Activated CD8-positive, alpha-beta memory T cell treated with anti-CD3 and anti-CD28 coated beads, Interleukin-2, amount 50 U/mL, for 1 hour (primary cell): ENCODE results near the gene CST8.

Experiments used
- DNase-seq: peaks from one replicate; pipeline ENCODE4 v3.0.0-alpha.2; 2020; ENCODE audit errors: extremely low read depth

CST8 gene

DNA sequence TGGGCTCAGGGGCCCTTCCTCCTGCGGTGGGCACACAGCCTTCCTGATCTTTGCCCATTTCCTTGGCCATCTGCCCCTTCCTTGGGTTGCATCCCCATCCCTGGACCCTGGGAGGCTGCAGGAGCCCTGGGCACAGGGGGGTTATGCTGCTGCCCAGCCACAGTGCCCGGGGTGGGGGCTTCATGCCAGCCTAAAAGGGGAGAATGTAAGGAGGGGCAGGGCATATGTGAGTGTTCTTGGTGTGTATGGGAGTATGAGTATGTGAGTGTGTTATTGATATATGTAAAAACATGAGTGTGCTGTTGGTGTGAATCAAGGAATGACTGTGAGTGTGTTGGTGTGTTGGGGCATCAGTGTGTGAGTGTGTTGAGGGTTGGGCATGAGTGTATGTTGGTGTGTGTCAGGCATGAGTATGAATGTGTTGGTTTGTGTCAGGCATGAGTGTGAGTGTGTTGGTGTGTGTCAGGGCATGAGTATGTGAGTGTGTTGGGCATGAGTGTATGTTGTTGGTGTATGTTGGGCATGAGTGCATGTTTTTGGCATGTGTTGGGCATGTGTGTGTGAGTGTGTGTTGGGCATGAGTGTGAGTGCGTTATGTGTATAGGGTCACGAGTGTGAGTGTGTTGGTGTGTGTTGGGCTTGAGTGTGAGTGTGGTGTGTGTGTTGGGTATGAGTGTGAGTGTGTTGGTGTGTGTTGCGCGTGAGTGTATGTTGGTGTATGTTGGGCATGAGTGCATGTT lies 14.7 kb upstream of the CST8 start:
- DNase-seq: no peak

DNA sequence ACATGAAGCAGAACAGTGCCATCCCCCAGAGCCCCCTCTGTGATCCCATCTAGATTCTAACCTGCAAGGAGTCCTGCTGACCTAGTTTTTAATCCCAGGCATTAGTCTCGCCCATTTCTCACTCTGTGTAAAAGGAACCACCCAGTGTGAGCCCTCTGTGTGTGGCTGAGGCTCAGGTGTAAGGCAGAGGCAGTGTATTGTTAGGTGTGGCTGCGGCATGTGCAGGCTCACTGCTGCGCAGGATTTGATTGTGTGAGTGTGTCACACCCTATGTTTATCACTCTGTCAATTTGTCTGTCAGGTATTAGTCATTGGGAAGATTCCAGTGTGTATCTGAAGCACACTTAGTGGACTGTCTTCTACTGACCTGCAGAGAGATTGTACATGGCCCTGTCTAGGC lies 13.7 kb upstream of the CST8 start:
- no peak for DNase-seq

GRCh38 chr20:23479043-23479442 lies 11.9 kb upstream of the CST8 start:
- no peak for DNase-seq

- DNase-seq: no peak
Observed at GRCh38 chr20:23482138-23482537, 8.8 kb upstream of the CST8 start.

GRCh38 chr20:23484081-23484480 lies 6.8 kb upstream of the CST8 start:
- no peak for DNase-seq

DNA sequence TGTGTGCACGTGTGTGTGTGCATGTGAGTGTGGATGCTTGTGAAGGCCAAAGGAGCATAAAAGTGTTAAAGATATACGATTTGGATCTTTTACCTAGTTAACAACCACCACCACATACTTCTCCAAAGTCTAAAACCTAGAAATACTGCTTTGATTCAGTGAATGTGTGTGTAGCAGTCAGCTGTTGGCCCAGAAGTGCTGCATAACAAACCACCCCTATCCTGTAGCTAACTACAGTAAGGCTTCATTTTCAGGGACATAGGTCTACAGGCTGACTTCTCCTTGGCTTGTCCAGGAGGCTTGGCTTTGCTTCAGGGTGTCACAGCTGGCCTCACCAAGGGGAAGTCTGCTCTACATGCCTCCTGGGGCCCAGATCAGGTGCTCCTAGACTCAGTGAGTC lies 2.4 kb upstream of the CST8 start:
- DNase-seq: no peak

GRCh38 chr20:23488996-23489395 lies 1.9 kb upstream of the CST8 start:
- DNase-seq: no peak

DNA sequence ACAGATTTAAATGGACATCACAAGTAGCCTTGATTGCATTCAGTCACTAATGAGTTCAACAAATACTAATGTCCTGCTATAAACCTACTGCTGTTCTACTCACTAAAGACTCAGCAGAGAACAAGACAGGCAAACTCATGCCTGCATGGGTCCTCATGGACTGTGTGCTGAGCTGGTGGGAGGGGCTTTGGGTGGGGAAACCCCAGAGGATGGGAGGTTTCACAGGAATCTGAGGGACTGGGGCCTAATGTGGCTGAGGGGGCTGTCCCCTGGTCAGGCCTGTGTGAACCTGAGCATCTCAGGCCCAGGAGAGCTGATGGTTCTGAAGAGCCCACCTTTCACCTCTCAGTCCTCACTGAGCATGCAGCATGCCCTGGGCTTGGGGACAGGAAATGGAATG lies 1.4 kb downstream of the CST8 start:
- DNase-seq: no peak

DNA sequence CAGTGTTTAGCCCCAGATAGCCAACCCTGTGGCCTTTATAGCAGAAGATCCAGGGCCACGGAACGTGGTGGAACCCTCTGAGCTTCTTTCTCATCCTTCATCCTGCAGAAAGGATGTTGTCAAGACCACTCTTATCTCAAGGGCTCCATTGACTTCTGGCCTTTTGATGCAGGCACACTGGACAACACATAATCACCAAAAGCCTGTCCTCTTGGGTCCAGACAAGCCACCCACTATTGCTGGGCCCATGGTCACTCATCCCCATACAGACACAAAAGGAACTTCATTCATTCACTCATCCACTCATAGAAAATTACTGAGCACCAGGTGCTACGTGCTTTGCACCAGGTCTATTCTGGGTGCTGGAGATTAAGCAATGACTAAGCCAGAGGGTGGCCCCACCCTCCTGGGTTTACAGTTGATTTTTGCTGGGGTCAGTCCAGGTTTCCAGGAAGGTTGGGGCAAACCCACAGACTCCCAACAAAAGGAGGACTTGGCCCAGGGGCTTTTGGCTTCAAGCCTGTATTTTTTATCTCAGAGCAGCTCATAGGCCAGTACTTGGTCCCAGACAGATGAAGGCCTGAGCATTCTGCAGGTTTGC lies 2.4 kb downstream of the CST8 start:
- DNase-seq: no peak

DNA sequence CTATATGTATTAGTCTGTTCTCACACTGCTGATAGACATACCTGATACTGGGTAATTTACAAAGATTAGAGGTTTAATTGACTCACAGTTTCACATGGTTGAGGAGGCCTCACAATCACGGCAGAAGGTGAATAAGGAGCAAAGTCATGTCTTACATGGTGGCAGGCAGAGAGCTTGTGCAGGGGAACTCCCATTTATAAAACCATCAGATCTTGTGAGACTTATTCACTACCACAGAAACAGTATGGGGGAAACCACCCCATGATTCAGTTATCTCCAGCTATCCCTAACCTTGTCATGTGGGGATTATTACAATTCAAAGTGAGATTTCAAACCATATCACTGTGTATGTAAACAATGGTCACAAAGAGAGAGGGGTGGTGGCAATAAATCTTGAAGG lies 6.6 kb downstream of the CST8 start:
- no peak for DNase-seq

- no peak for DNase-seq
Observed at GRCh38 chr20:23501926-23502325, 11.0 kb downstream of the CST8 start.

- no peak for DNase-seq
Observed at GRCh38 chr20:23503649-23504048, 12.7 kb downstream of the CST8 start.

- DNase-seq: no peak
Observed at GRCh38 chr20:23507346-23507745, 16.4 kb downstream of the CST8 start.

DNA sequence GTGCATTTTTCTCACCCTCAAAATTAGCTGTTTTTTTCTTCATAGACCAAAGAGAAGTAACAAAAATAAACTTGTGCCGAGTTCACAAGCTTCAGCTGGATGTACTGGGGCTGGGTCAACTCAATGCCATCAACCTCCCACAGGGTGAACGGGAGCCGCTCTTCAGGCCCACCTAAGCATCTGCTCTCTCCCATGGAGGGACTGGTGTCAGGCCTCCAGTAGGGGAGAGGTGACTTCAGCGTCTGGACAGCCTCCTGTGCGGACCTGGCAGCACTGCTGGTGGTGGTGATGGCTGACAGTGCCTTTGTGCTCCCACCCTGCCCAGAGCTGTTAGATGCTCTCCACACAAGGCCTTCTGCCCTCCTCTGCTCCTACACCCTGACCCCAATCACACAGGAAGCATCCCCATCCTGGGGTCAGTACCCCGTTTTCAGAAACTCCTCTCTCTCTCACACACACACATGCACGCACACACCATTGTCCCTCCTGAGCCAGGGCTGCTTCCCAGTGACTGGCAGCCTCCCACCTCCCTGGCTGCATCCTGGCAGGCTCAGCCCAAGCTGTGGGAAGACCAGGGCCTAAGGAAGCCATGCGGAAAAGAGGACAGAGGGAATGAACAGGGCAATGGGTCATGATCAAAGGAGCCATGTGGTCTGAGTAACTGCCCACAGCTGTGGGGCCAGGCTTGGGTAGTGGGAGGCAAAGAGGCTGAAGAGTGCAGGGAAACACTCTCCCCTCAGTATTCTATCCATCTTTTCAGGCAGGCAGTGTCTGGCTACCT lies 17.7 kb downstream of the CST8 start:
- DNase-seq: no peak

- no peak for DNase-seq
Observed at GRCh38 chr20:23509247-23509913, 18.5 kb downstream of the CST8 start.

- no peak for DNase-seq
Observed at GRCh38 chr20:23510000-23510590, 19.2 kb downstream of the CST8 start.

DNA sequence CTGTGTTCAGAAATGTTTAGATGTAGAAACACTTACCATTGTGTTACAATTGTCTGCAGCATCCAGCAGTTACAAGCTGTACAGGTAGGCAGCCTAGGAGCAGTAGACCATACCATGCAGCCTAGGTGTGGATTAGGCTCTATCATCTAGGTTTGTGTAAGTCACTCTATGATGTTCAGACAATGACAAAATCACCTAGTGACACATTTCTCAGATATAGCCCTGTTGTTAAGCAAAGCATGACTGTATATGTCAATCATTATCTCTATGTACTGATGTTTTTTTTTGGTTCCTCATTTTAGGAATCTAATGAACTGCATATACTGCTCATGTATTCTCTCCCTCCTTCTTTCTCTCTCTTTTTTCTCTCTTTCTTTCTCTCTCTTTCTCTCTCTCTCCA lies 22.2 kb downstream of the CST8 start:
- DNase-seq: no peak

DNA sequence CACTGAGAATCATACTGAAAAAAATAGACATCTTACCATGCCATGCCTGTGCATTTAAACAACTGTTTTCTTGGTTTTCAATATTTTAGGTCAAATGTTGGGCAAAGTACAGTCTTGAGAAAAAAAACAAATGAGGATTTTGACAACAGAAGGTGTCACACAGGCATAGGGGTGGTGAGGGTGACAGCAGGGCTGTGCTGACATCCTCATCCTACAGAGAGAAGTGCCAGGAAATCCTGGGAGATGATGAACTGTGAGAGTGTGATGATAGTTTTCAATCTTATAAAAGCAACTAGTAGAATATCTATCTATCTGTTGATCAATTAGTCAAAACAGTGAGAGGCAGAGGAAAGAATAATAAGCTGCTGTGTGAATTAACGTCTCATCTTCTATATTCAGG lies 23.9 kb downstream of the CST8 start:
- no peak for DNase-seq

DNA sequence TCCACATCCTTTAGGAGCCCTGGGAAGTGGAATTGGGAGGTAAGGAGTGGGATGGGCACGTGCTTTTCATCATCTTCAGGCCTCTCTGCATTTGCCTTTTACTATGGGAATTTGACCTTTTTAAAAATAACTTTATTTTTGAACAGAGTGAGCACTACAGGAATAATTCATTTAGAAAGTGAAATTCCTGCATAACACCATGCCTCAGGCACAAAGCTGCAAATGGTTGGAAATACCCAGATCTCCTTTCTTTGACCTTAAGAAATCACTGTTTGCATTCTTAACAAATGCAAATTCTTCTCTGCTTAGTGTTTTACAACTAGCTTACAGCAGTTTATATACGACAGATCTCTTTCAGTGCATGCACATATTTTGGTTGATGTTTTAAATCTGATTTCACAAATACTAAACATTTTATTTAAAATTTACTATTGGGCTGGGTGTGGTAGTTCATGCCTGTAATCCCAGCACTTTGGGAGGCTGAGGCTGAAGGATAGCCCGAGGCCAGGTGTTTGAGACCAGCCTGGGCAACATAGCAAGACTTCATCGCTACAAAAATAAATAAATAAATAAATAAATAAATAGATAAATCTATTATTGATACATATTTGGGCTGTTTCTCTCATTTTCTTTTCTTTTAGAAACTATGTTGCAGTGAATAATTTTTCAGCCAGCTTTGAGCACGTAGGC lies 24.5 kb downstream of the CST8 start:
- no peak for DNase-seq

GRCh38 chr20:23517719-23518118 lies 26.8 kb downstream of the CST8 start:
- DNase-seq: no peak

DNA sequence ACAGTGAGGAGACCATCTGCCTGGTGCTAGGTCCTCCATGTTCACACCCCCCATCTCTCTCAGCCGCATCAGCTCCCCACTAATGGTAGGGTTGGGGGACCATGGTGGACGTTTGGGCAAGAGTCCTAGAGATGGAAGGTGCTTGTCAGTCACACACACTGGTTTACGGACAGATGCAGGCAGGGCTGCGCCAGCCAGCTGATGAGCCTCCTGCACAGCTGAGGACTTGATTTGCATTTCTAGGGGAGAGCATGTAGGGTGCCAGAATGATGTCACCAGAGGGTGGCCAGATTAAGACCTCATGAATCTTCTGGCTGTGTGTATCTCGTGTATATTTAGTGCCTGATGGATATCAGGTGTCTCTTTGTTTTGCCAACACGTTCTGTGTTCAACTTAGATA lies 28.6 kb downstream of the CST8 start:
- DNase-seq: no peak

DNA sequence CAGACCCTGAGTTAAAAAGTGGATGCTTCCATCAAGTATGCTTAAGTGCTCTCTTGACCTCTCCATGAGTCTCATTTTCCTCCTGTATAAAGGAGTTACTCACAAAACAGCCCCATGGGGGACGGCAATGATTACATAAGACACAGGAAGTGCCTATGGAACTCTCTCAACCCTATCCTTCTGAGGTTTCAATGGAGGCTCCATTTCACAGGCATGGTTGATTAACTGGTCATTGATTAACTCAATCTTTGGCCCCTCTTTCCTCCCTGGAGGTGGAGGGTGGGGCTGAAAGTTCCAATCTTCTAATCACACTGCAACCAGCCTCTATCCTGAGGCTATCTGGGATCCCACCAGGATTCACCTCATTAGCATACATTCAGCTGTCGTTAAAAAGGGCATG lies 29.3 kb downstream of the CST8 start:
- DNase-seq: no peak
